IMR-90 (cell line): ENCODE data around the gene HAGHL. TPM values are rescaled to one million over a fixed set of nuclear protein-coding genes. Genes with fewer than 3 reads are reported as not detected.
A peak's percentile ranks its signal among the peaks of the same experiment; 100 is the strongest.

Source experiments
- ATAC-seq: fragments of 200-7000 bp; cut with Tn5 transposase; 2 replicates; pipeline ENCODE4 v1.9.1; 2020; ENCODE audit warnings: low read depth, mild to moderate bottlenecking, moderate library complexity
- BruUV-seq: library from RNA; stranded (reverse); fragments of 400-500 nt; replicated peaks from 2 replicates; lab custom pipeline; 2021; lab: Mats Ljungman, UMichigan
- CTCF ChIA-PET: fragments of 300-600 bp; formaldehyde crosslinking; extraction: SDS; loops from one replicate; lab custom pipeline; 2021; ENCODE audit warnings: antibody characterized with exemption; lab: Yijun Ruan, JAX
- POLR2A ChIA-PET: fragments of 300-600 bp; sonication (Branson Sonifier 250); formaldehyde crosslinking; loops from one replicate; lab custom pipeline; 2022; ENCODE audit warnings: antibody characterized with exemption; ENCODE audit not compliant: unreplicated experiment; lab: Charles Lee
- DNase-seq: peaks from one replicate; pipeline ENCODE4 v3.0.0; 2013
- H2AFZ ChIP-seq: replicated peaks from 2 replicates; pipeline ENCODE3; 2013; ENCODE audit warnings: low read length, mild to moderate bottlenecking; ENCODE audit not compliant: poor library complexity
- H2AK5ac ChIP-seq: 2 replicates; pipeline ENCODE4 v1.6.1; 2013; ENCODE audit warnings: low read depth, low read length, inconsistent platforms
- H2AK9ac ChIP-seq: replicated peaks from 2 replicates; pipeline ENCODE3; 2013; ENCODE audit warnings: mild to moderate bottlenecking, low read depth, low read length, moderate library complexity; ENCODE audit not compliant: poor library complexity
- H2BK120ac ChIP-seq: 2 replicates; pipeline ENCODE4 v1.6.1; 2013; ENCODE audit warnings: low read depth, low read length, inconsistent platforms
- H2BK15ac ChIP-seq: 3 replicates; pipeline ENCODE4 v1.6.1; 2013; ENCODE audit warnings: low read depth, low read length, inconsistent platforms
- H2BK20ac ChIP-seq: 2 replicates; pipeline ENCODE4 v1.6.1; 2013; ENCODE audit warnings: low read depth, mild to moderate bottlenecking, inconsistent platforms, low read length, moderate library complexity
- H2BK5ac ChIP-seq: 2 replicates; pipeline ENCODE4 v1.6.1; 2013; ENCODE audit warnings: mild to moderate bottlenecking, low read depth, low read length, inconsistent platforms; ENCODE audit not compliant: poor library complexity, severe bottlenecking
- H3K14ac ChIP-seq: replicated peaks from 2 replicates; pipeline ENCODE4 v1.6.1; 2013; ENCODE audit warnings: low read depth, low read length, inconsistent platforms
- H3K18ac ChIP-seq: 2 replicates; pipeline ENCODE4 v1.6.1; 2013; ENCODE audit warnings: low read depth, low read length, control low read depth
- H3K23ac ChIP-seq: 2 replicates; pipeline ENCODE4 v1.6.1; 2013; ENCODE audit warnings: low read depth, low read length, inconsistent platforms
- H3K27ac ChIP-seq: 2 replicates; pipeline ENCODE4 v1.5.1; 2013; ENCODE audit warnings: mild to moderate bottlenecking, control low read depth, low read length; ENCODE audit not compliant: insufficient read depth
- H3K27me3 ChIP-seq: 2 replicates; pipeline ENCODE4 v1.6.1; 2013; ENCODE audit warnings: low read length; ENCODE audit not compliant: control insufficient read depth, insufficient read depth
- H3K36me3 ChIP-seq: 2 replicates; pipeline ENCODE4 v1.6.1; 2013; ENCODE audit warnings: low read length, mixed read lengths; ENCODE audit not compliant: control insufficient read depth, insufficient read depth
- H3K4ac ChIP-seq: 2 replicates; pipeline ENCODE4 v1.6.1; 2013; ENCODE audit warnings: low read depth, low read length, inconsistent platforms
- H3K4me1 ChIP-seq: 2 replicates; pipeline ENCODE4 v1.6.1; 2013; ENCODE audit warnings: low read length, mixed read lengths; ENCODE audit not compliant: control insufficient read depth, insufficient read depth
- H3K4me2 ChIP-seq: 2 replicates; pipeline ENCODE4 v1.6.1; 2013; ENCODE audit warnings: low read depth, mild to moderate bottlenecking, control low read depth, low read length, moderate library complexity
- H3K4me3 ChIP-seq: 2 replicates; pipeline ENCODE4 v1.5.1; 2013; ENCODE audit warnings: low read depth, mild to moderate bottlenecking, control low read depth, low read length, moderate library complexity; ENCODE audit not compliant: insufficient read depth
- H3K56ac ChIP-seq: 2 replicates; pipeline ENCODE4 v1.6.1; 2013; ENCODE audit warnings: low read length, inconsistent platforms; ENCODE audit not compliant: insufficient read depth; ENCODE audit errors: extremely low read depth
- H3K79me1 ChIP-seq, 2 experiments: 2 replicates each; pipeline ENCODE4 v1.6.1; 2013; ENCODE audit warnings: low read length in 2 of 2, inconsistent platforms in 1 of 2, low read depth in 1 of 2
- H3K9ac ChIP-seq: 2 replicates; pipeline ENCODE4 v1.6.1; 2013; ENCODE audit warnings: low read depth, low read length, control low read depth
- H3K9me1 ChIP-seq: 2 replicates; pipeline ENCODE4 v1.6.1; 2013; ENCODE audit warnings: low read length, inconsistent platforms; ENCODE audit not compliant: insufficient read depth
- H3K9me3 ChIP-seq: 2 replicates; pipeline ENCODE4 v1.6.1; 2013; ENCODE audit warnings: low read length; ENCODE audit not compliant: control insufficient read depth, insufficient read depth
- H4K20me1 ChIP-seq: 2 replicates; pipeline ENCODE4 v1.6.1; 2013; ENCODE audit warnings: low read length, inconsistent platforms; ENCODE audit not compliant: insufficient read depth
- H4K5ac ChIP-seq: 2 replicates; pipeline ENCODE4 v1.6.1; 2013; ENCODE audit warnings: mild to moderate bottlenecking, low read depth, low read length, control low read depth
- H4K8ac ChIP-seq, 2 experiments: 2 replicates each; pipeline ENCODE4 v1.6.1; 2013; ENCODE audit warnings: low read depth in 2 of 2, low read length in 2 of 2, control low read depth in 1 of 2, inconsistent platforms in 1 of 2
- H4K91ac ChIP-seq: 2 replicates; pipeline ENCODE4 v1.6.1; 2013; ENCODE audit warnings: low read depth, low read length, inconsistent platforms; ENCODE audit not compliant: insufficient read depth
- BHLHE40 ChIP-seq: fragments of 150-350 bp; IDR thresholded peaks from 2 replicates; pipeline ENCODE4 v1.6.1; 2016; ENCODE audit warnings: mild to moderate bottlenecking, low read depth, low read length
- CEBPB ChIP-seq: IDR thresholded peaks from 2 replicates; pipeline ENCODE4 v1.6.1; 2012; ENCODE audit warnings: low read depth, low read length, improper control_type of control experiment
- CHD1 ChIP-seq: IDR thresholded peaks from 2 replicates; pipeline ENCODE4 v1.6.1; 2012; ENCODE audit warnings: low read depth, low read length, improper control_type of control experiment
- CTCF ChIP-seq: conservative IDR thresholded peaks from 2 replicates; pipeline ENCODE4 v1.5.1; 2012; ENCODE audit warnings: mild to moderate bottlenecking, low read depth, low read length, improper control_type of control experiment
- ELK1 ChIP-seq: fragments of 150-350 bp; IDR thresholded peaks from 2 replicates; pipeline ENCODE4 v1.6.1; 2016; ENCODE audit warnings: low read depth, mild to moderate bottlenecking, low read length, moderate library complexity, borderline replicate concordance
- FOS ChIP-seq: fragments of 150-350 bp; IDR thresholded peaks from 2 replicates; pipeline ENCODE4 v1.6.1; 2016; ENCODE audit warnings: low read depth, low read length
- MAFK ChIP-seq: IDR thresholded peaks from 2 replicates; pipeline ENCODE4 v1.6.1; 2012; ENCODE audit warnings: low read depth, low read length, improper control_type of control experiment
- MAZ ChIP-seq: IDR thresholded peaks from 2 replicates; pipeline ENCODE4 v1.6.1; 2012; ENCODE audit warnings: low read depth, mild to moderate bottlenecking, low read length, improper control_type of control experiment, moderate library complexity, borderline replicate concordance
- NFE2L2 ChIP-seq: fragments of 150-350 bp; IDR thresholded peaks from 2 replicates; pipeline ENCODE4 v1.6.1; 2016; ENCODE audit warnings: low read depth, mild to moderate bottlenecking, low read length
- POLR2A ChIP-seq: IDR thresholded peaks from 2 replicates; pipeline ENCODE4 v1.6.1; 2012; ENCODE audit warnings: mild to moderate bottlenecking, low read depth, low read length
- RAD21 ChIP-seq: IDR thresholded peaks from 2 replicates; pipeline ENCODE4 v1.6.1; 2012; ENCODE audit warnings: low read length, improper control_type of control experiment
- RCOR1 ChIP-seq: IDR thresholded peaks from 2 replicates; pipeline ENCODE4 v1.6.1; 2012; ENCODE audit warnings: mild to moderate bottlenecking, low read length, improper control_type of control experiment; ENCODE audit not compliant: insufficient replicate concordance
- RFX5 ChIP-seq: IDR thresholded peaks from 2 replicates; pipeline ENCODE4 v1.8.0; 2012; ENCODE audit warnings: low read depth, mild to moderate bottlenecking, low read length, moderate library complexity
- SMC3 ChIP-seq: fragments of 150-350 bp; IDR thresholded peaks from 2 replicates; pipeline ENCODE4 v1.6.1; 2016; ENCODE audit warnings: low read depth, mild to moderate bottlenecking, antibody characterized with exemption, low read length, moderate library complexity
- USF2 ChIP-seq: fragments of 150-350 bp; IDR thresholded peaks from 2 replicates; pipeline ENCODE4 v1.6.1; 2017; ENCODE audit warnings: mild to moderate bottlenecking, antibody characterized with exemption, low read length, low read depth
- WGBS, 2 experiments: methylation state at CpG; one replicate each; pipeline versions ENCODE4 v1.1.5 to v1.1.7; 2013; ENCODE audit warnings: missing lambda C conversion rate in 2 of 2; ENCODE audit not compliant: insufficient read length in 1 of 2; ENCODE audit errors: extremely low coverage in 2 of 2; 5-methylcytosine and 5-hydroxymethylcytosine counted together
- dilution Hi-C: fragments of 300-500 bp; cut with HindIII; formaldehyde crosslinking; loops from one replicate; pipeline ENCODE4 v1.14.3; 2018; ENCODE audit warnings: low sequenced_read_pairs; ENCODE audit not compliant: unreplicated experiment
- in situ Hi-C: fragments of 300-500 bp; cut with MboI; formaldehyde crosslinking; loops from 3 replicates; pipeline ENCODE4 v1.14.3; 2019; ENCODE audit warnings: low sequenced_read_pairs, inconsistent platforms, mixed read lengths
- intact Hi-C: fragments of 100-400 bp; cut with micrococcal nuclease; formaldehyde crosslinking; loops from 2 replicates; pipeline ENCODE4 v1.10.0; 2022
- polyA plus RNA-seq, 3 experiments: library from polyadenylated mRNA; depleted of rRNA; stranded (reverse); fragments of >200 nt; gene quantifications; 2 replicates each; pipeline ENCODE4 v1.2.3, GENCODE V29; 2012; ENCODE audit warnings: low replicate concordance in 1 of 3
- total RNA-seq: library from RNA; depleted of rRNA; stranded (reverse); fragments of >200 nt; gene quantifications from 2 replicates; pipeline ENCODE4 v1.2.3, GENCODE V29; 2012

HAGHL gene
- total and polyA plus RNA-seq, 2 of the 4 experiments (the other 2 are of a cell fraction): 3.0 to 12.5 TPM

GRCh38 chr16:725463-726187 is 1.3 kb upstream of the HAGHL start:
- Histone ChIP-seq H3K79me1 (peaks cover 0 to 5% of the 10 kb centered on the region in 2 experiments; a peak in 1 of 4 replicates), H3K4me3 (no peak overlapping the region), H3K14ac (no peak overlapping the region), H4K20me1 (peaks cover 4% of the 10 kb centered on the region), H3K27me3 (no peaks in the 10 kb centered on the region), H3K9ac (no peak overlapping the region), H3K27ac (no peak overlapping the region), H4K91ac (no peak overlapping the region), H4K5ac (no peak overlapping the region), H3K18ac (no peak overlapping the region), H3K4me1 (peaks cover 12% of the 10 kb centered on the region), H3K56ac (no peak overlapping the region), H2BK15ac (no peak overlapping the region), H2AFZ (no peak overlapping the region), H3K4me2 (no peak overlapping the region), H3K23ac (no peak overlapping the region), H3K4ac (no peak overlapping the region), H4K8ac (no peak overlapping the region), H3K36me3 (peaks cover 3% of the 10 kb centered on the region; the same call in 1 of the 2 replicates), H3K9me3 (no peaks in the 10 kb centered on the region), H2BK20ac (no peak overlapping the region), H2AK9ac (peak overlapping the region; percentile 93), H2AK5ac (no peak overlapping the region), H2BK120ac (no peak overlapping the region), H3K9me1 (peaks cover 2% of the 10 kb centered on the region; the same call in 1 of the 2 replicates), H2BK5ac (no peak overlapping the region)
- BruUV-seq: no TSS peak
- POLR2A ChIA-PET: no interaction called here
- WGBS, 2 experiments: 86% methylated on average over 15 of the region's 23 CpGs; no CpG with 5 or more reads in 1 of the 2 experiments
- in situ Hi-C loops (no loop called here), dilution Hi-C loops (no loop called here), intact Hi-C loops (loop anchor here (5.0 kb wide), 1 partner anchor 62 kb away; the partner anchor contains the start of genes CHTF18 and RPUSD1)
- CTCF ChIA-PET: no interaction called here
- DNase-seq: no peak
- ATAC-seq: no peak
- TF ChIP-seq BHLHE40: no peak
- TF ChIP-seq SMC3: no peak
- no peak for TF ChIP-seq USF2
- TF ChIP-seq MAZ: no peak
- no peak for TF ChIP-seq CHD1
- no peak for TF ChIP-seq CTCF
- TF ChIP-seq RFX5: no peak
- no peak for TF ChIP-seq FOS
- no peak for TF ChIP-seq ELK1
- TF ChIP-seq RCOR1: no peak
- no peak for TF ChIP-seq RAD21
- TF ChIP-seq CEBPB: no peak
- TF ChIP-seq POLR2A: no peak
- TF ChIP-seq MAFK: no peak
- no peak for TF ChIP-seq NFE2L2
